ENCODE results near the gene WNT2B.
"Not testable (repeated sequence)": the region's sequence is repeated elsewhere in the genome, so short reads cannot be mapped to it uniquely, and the experiment has no call there.

Gene WNT2B

GRCh38 chr1:112508278-112509004 is at the start of gene WNT2B:
WNT2B (plus strand) TSS chr1:112508965; CDS start chr1:112509263, 298 bp downstream.
- no peak for FAIRE-seq

- FAIRE-seq = no peak
Measured at GRCh38 chr1:112460615-112461014, 48.1 kb upstream of the WNT2B start.

- no peak for FAIRE-seq
Measured at GRCh38 chr1:112461200-112461871, 47.4 kb upstream of the WNT2B start.

GRCh38 chr1:112462953-112463279 is 45.8 kb upstream of the WNT2B start:
- no peak for FAIRE-seq

- no peak for FAIRE-seq
Measured at GRCh38 chr1:112464501-112464900, 44.3 kb upstream of the WNT2B start.

GRCh38 chr1:112465122-112465521 is 43.6 kb upstream of the WNT2B start:
- FAIRE-seq = no peak

- no peak for FAIRE-seq
Measured at GRCh38 chr1:112466078-112466660, 42.6 kb upstream of the WNT2B start.

- not testable (repeated sequence) for FAIRE-seq
Measured at GRCh38 chr1:112470324-112470723, 38.4 kb upstream of the WNT2B start.

GRCh38 chr1:112470966-112471365 is 37.8 kb upstream of the WNT2B start:
- FAIRE-seq = no peak

GRCh38 chr1:112472142-112472541 is 36.6 kb upstream of the WNT2B start:
- no peak for FAIRE-seq

GRCh38 chr1:112477550-112477949 is 31.2 kb upstream of the WNT2B start:
- no peak for FAIRE-seq

GRCh38 chr1:112478314-112478713 is 30.5 kb upstream of the WNT2B start:
- FAIRE-seq = no peak

- not testable (repeated sequence) for FAIRE-seq
Measured at GRCh38 chr1:112486063-112486462, 22.7 kb upstream of the WNT2B start.

GRCh38 chr1:112487686-112488085 is 21.1 kb upstream of the WNT2B start:
- FAIRE-seq = not testable (repeated sequence)

GRCh38 chr1:112488141-112488540 is 20.6 kb upstream of the WNT2B start:
- FAIRE-seq = no peak

GRCh38 chr1:112492076-112492475 is 16.7 kb upstream of the WNT2B start:
- no peak for FAIRE-seq

GRCh38 chr1:112493351-112493750 is 15.4 kb upstream of the WNT2B start:
- FAIRE-seq = no peak

GRCh38 chr1:112496290-112496689 is 12.5 kb upstream of the WNT2B start:
- no peak for FAIRE-seq

- FAIRE-seq = no peak
Measured at GRCh38 chr1:112501810-112502641, 6.7 kb upstream of the WNT2B start.

GRCh38 chr1:112502826-112503225 is 5.9 kb upstream of the WNT2B start:
- FAIRE-seq = no peak

GRCh38 chr1:112504001-112504660 is 4.6 kb upstream of the WNT2B start:
- no peak for FAIRE-seq

GRCh38 chr1:112504661-112505399 is 3.9 kb upstream of the WNT2B start:
- FAIRE-seq = no peak
